SH-SY5Y (cell line): ENCODE data around the gene DLAT.

Source experiments
- GATA2 ChIP-seq: IDR thresholded peaks from 2 replicates; pipeline ENCODE4 v1.6.1; 2011; ENCODE audit warnings: mild to moderate bottlenecking, low read depth, low read length
- GATA3 ChIP-seq: IDR thresholded peaks from 2 replicates; pipeline ENCODE4 v1.6.1; 2011; ENCODE audit warnings: low read depth, mild to moderate bottlenecking, low read length, moderate library complexity

DNA sequence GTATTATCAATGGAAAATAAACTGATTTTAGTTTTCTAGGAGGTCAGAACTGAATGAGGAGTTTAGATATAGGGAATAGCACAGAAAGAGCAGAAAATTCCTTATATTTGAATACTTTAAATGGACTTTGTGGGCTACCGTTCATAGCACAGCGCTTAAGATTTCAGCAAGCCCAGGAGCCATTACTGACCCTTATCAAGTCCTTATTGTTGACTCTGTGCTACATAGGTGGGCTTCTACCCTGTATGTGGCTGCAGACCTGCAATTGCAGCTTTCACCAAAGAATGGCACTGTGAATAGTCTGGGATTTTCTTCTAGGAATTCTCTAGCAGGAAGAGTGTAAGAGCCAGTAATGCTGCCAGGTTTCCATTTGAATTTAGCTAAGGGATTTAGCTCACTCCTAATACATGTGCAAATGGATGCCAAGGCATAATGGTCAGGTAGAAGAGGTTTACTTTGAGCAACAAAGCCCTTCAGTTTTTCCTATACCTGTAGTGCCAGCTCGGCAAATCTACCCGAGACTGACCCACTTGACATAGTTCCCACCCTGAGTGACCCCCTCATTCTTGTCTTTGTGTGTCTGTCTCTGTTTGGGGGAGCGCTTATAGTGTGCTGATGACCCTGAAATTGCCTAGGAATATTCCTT lies 42.5 kb upstream of the DLAT start:
- TF ChIP-seq GATA3 (no peak), GATA2 (no peak)
